ENCODE measurements around the gene TRIM46.

The TRIM46 gene

DNA sequence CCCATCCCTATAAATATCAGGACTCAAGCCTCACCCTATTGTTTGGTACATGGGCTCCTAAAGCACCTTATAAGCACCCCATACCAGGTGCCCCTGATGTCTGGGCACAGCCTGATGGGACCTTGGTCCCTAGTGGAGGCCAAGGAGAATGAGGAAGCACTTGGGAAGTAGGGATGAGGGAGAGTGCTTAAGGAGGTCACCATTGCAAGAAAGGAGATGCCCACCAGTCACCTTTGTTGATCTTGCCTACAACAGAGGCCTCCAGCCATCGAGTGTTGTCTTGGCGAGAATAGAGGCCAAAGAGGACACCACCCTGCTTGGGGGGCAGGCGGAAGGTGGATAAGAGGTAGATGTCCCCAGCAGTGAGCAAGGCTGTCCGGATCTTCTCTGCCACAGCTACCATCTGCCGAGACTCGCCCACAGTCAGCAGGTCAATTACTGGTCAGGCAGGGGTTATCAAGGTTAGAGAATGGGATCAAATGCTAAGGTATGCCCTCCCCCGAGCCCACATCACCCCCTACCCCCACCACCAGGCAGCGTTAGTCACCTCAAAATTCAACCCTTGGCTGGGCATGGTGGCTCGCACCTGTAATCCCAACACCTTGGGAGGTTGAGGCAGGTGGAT is 32.4 kb downstream of the TRIM46 start:
- H3K27me3 ChIP-seq (ENCODE audit: insufficient read depth, poor library complexity, severe bottlenecking) = no peaks in the 10 kb centered on the region
- TF ChIP-seq, protein P1, sequence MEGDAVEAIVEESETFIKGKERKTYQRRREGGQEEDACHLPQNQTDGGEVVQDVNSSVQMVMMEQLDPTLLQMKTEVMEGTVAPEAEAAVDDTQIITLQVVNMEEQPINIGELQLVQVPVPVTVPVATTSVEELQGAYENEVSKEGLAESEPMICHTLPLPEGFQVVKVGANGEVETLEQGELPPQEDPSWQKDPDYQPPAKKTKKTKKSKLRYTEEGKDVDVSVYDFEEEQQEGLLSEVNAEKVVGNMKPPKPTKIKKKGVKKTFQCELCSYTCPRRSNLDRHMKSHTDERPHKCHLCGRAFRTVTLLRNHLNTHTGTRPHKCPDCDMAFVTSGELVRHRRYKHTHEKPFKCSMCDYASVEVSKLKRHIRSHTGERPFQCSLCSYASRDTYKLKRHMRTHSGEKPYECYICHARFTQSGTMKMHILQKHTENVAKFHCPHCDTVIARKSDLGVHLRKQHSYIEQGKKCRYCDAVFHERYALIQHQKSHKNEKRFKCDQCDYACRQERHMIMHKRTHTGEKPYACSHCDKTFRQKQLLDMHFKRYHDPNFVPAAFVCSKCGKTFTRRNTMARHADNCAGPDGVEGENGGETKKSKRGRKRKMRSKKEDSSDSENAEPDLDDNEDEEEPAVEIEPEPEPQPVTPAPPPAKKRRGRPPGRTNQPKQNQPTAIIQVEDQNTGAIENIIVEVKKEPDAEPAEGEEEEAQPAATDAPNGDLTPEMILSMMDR (IDR thresholded peaks at IDR 0.05; ENCODE audit: poor library complexity, severe bottlenecking) = no peak
- no peak overlapping the region for H3K27ac ChIP-seq (ENCODE audit: poor library complexity, severe bottlenecking)

DNA sequence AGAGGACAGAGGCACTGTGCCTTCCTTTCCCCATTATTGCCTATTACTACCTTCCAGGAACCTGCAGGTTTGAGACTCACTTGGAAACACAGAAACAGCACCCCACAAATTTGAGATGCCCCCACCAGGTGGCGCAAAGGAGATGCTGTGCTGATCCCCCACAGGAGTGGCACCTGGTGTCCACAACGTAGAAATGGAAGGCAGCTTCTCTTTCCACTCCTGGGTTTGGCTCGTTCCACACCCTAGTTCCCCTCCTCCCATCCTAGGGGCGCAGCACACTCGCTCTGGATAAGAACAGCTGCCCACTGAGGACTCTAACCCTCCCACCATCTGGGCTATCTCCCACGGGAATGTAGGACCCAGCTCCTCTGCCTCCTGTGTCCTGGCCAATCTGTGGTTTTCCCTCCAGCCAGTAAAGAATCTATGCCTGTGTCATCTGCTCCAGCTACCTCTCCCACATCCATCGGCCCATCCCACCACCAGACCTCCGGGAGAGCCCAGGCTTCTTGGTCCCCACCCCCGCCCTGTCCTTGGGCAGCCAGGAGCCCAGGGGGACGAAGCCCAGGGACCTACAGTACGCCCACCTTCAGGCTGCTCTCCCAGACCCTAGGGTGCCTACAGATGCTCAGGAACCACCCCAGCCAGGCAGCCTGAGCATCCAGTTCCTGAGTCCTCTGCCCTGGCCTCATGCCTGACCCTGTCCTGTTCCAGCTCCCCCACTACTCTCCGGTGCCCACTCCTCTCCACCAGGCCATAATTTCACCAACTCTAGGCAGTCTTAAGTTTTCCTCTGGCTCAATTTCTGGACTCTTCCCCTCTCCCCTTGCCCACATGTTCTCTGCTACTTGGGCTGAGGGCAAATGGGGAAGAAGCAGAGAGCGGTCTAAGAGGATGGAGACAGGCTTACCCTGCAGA is 33.5 kb downstream of the TRIM46 start:
- H3K4me3 ChIP-seq (ENCODE audit: severe bottlenecking) = no peak overlapping the region
- H3K27me3 ChIP-seq (ENCODE audit: insufficient read depth, poor library complexity, severe bottlenecking) = no peaks in the 10 kb centered on the region
- TF ChIP-seq, protein P1 (IDR thresholded peaks at IDR 0.05; ENCODE audit: poor library complexity, severe bottlenecking) = peak; percentile 88
- no peak for DNase-seq (ENCODE audit: low spot score)
- H3K27ac ChIP-seq (ENCODE audit: poor library complexity, severe bottlenecking) = peak overlapping the region; percentile 73
- H3K4me1 ChIP-seq (ENCODE audit: insufficient read depth, poor library complexity, severe bottlenecking) = peaks cover 3% of the 10 kb centered on the region
- peak; percentile 56 for ATAC-seq (ENCODE audit: low read depth)
- peaks cover 8% of the 10 kb centered on the region; the same call in 1 of the 2 replicates for H3K36me3 ChIP-seq (ENCODE audit: low read depth)
- H3K9me3 ChIP-seq (ENCODE audit: severe bottlenecking) = no peaks in the 10 kb centered on the region

More for the DNA sequence above, 32.4 kb downstream of the TRIM46 start:
- peaks cover 3% of the 10 kb centered on the region for H3K4me1 ChIP-seq (ENCODE audit: insufficient read depth, poor library complexity, severe bottlenecking)
- DNase-seq (ENCODE audit: low spot score) = no peak
- ATAC-seq (ENCODE audit: low read depth) = no peak
- H3K4me3 ChIP-seq (ENCODE audit: severe bottlenecking) = no peak overlapping the region
- H3K36me3 ChIP-seq (ENCODE audit: low read depth) = peaks cover 8% of the 10 kb centered on the region; the same call in 1 of the 2 replicates
- H3K9me3 ChIP-seq (ENCODE audit: severe bottlenecking) = no peaks in the 10 kb centered on the region

DNA sequence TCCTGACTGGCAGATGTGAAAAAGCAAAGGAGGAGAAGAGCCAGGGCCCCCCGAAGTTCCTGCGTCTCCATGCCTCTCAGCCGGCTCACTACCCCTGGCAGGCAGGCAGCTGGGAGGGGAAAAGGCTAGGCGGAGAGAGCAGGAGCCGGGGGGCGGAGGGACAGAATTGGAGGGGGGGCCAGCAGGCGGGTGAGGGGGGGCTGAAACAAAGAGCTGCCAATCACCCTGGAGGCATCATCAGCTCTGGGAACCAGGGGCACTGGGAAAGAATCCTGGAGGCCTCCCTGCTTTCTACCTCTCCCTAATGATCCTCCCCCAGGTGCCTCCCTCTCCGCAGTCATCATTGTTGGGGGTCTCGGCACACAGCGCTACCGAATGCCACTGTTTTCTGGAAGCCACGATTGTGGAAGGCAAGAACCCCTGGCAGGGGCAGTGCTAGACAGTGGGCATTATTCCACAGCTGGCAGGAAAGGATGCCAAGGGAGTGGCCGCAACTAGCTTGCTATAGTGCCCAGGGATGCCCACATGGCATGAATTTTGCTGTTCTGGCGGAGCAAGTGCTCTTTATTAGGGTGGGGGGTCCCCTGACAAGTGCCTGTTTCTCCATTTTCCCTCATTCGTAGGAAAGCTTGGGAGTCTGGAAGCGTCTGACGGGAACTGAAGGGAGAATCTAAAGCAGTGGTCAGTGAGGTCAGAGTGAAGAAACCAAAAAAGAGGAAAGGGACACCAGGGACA is 34.3 kb downstream of the TRIM46 start, which contains the start of gene THBS3:
Gene THBS3, minus strand, starts transcription at position 92 of the 735 bp plus-strand sequence. Its CDS starts 21 bp downstream, at position 71.
- TF ChIP-seq, protein P1 (IDR thresholded peaks at IDR 0.05; ENCODE audit: poor library complexity, severe bottlenecking) = no peak
- H3K27me3 ChIP-seq (ENCODE audit: insufficient read depth, poor library complexity, severe bottlenecking) = no peaks in the 10 kb centered on the region
- DNase-seq (ENCODE audit: low spot score) (no peak), ATAC-seq (ENCODE audit: low read depth) (peak; percentile 1; the same call in 1 of the 3 replicates)
- peaks cover 3% of the 10 kb centered on the region for H3K4me1 ChIP-seq (ENCODE audit: insufficient read depth, poor library complexity, severe bottlenecking)
- no peaks in the 10 kb centered on the region for H3K9me3 ChIP-seq (ENCODE audit: severe bottlenecking)
- H3K27ac ChIP-seq (ENCODE audit: poor library complexity, severe bottlenecking) = peak within 1 kb of the TSS; percentile 73
- peaks cover 8% of the 10 kb centered on the region; the same call in 1 of the 2 replicates for H3K36me3 ChIP-seq (ENCODE audit: low read depth)
- peak within 1 kb of the TSS; percentile 72 for H3K4me3 ChIP-seq (ENCODE audit: severe bottlenecking)

DNA sequence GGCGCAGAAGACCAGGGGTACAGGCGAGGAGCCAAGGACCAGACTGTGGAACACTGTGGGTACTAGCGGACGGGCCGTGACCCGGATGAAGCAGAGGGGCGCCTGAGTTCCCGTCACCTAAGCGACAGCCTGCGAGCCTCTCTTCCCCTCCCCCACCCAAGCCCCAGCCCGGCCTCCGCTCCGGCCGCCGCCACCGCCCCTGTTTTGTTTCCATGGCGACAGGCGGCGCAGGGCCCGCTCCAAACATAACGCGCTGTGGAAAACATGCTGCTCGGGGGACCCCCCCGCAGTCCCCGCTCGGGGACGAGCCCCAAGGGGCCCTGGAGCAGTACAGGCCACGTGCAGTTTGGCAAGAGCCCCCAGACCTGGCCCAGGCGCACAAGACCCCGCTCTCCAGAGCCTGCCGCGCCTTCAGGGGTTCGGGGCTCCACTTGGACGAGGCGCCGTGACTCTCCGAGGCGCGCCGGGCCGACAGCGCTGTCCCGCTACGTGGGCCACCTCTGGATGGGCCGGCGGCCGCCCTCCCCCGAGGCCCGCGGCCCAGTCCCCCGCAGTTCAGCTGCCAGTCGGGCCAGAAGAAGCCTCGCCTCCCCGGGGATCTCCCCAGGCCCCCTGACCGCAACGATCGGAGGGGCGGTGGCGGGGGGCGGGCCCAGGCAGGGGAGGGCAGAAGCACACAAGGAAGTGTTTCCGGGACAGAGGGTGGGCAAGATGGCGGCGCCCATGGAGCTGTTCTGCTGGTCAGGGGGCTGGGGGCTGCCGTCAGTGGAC is 35.1 kb downstream of the TRIM46 start, which contains the start of gene MTX1:
Gene MTX1, plus strand, starts transcription at position 155 of the 771 bp plus-strand sequence. Its CDS starts 110 bp downstream, at position 265.
- peaks cover 8% of the 10 kb centered on the region; the same call in 1 of the 2 replicates for H3K36me3 ChIP-seq (ENCODE audit: low read depth)
- no peak for DNase-seq (ENCODE audit: low spot score)
- H3K9me3 ChIP-seq (ENCODE audit: severe bottlenecking) = no peaks in the 10 kb centered on the region
- peak; percentile 79 for ATAC-seq (ENCODE audit: low read depth)
- peaks cover 3% of the 10 kb centered on the region for H3K4me1 ChIP-seq (ENCODE audit: insufficient read depth, poor library complexity, severe bottlenecking)
- H3K27me3 ChIP-seq (ENCODE audit: insufficient read depth, poor library complexity, severe bottlenecking) = no peaks in the 10 kb centered on the region
- H3K4me3 ChIP-seq (ENCODE audit: severe bottlenecking) = peak within 1 kb of the TSS; percentile 72
- TF ChIP-seq, protein P1 (IDR thresholded peaks at IDR 0.05; ENCODE audit: poor library complexity, severe bottlenecking) = no peak
- H3K27ac ChIP-seq (ENCODE audit: poor library complexity, severe bottlenecking) = peak within 1 kb of the TSS; percentile 73
